ENCODE data around the gene LHFPL6.

The LHFPL6 gene

GRCh38 chr13:39336207-39336606 is 266.8 kb downstream of the LHFPL6 start:
- TF ChIP-seq REST (IDR thresholded peaks at IDR 0.05; ENCODE audit: insufficient read depth in 1 of 2, low read depth in 2 of 2, low read length in 2 of 2): no peak
- TF ChIP-seq SIN3A (IDR thresholded peaks at IDR 0.05; ENCODE audit: borderline replicate concordance, insufficient read depth, low read length): no peak
- TF ChIP-seq FOXP2 (optimal IDR thresholded peaks at IDR 0.05; ENCODE audit: borderline replicate concordance, extremely low read depth, extremely low read length, insufficient read depth): no peak
- TF ChIP-seq TAF1 (IDR thresholded peaks at IDR 0.05; ENCODE audit: borderline replicate concordance, insufficient read depth, low read length): no peak
- TF ChIP-seq POLR2AphosphoS5 (IDR thresholded peaks at IDR 0.05; ENCODE audit: low read depth, low read length): no peak

- no peak for TF ChIP-seq TAF1 (IDR thresholded peaks at IDR 0.05; ENCODE audit: borderline replicate concordance, insufficient read depth, low read length)
- no peak for TF ChIP-seq FOXP2 (optimal IDR thresholded peaks at IDR 0.05; ENCODE audit: borderline replicate concordance, extremely low read depth, extremely low read length, insufficient read depth)
- TF ChIP-seq REST (IDR thresholded peaks at IDR 0.05; ENCODE audit: insufficient read depth in 1 of 2, low read depth in 2 of 2, low read length in 2 of 2): no peak
- no peak for TF ChIP-seq SIN3A (IDR thresholded peaks at IDR 0.05; ENCODE audit: borderline replicate concordance, insufficient read depth, low read length)
- no peak for TF ChIP-seq POLR2AphosphoS5 (IDR thresholded peaks at IDR 0.05; ENCODE audit: low read depth, low read length)
These were observed 267.3 kb downstream of the LHFPL6 start for GRCh38 chr13:39335721-39336120.

DNA sequence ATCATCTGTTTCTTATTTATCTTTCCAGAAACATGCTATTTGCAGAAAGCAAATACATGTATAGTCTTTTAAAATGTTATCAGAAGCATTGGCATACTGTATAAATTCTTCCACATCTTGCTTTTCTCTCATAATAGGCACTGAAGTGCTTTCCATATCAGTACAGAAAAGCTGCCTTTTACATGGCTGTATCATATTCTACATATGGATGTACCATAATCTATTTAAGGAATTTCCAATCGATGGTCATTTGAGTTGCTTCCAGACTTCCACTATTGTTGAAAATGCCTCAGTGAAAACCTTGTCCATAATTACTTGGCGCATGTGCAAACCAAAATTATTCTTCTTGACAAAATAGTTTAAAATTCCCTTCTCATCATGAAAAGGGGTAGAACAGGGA is 272.5 kb downstream of the LHFPL6 start:
- TF ChIP-seq REST (IDR thresholded peaks at IDR 0.05; ENCODE audit: insufficient read depth in 1 of 2, low read depth in 2 of 2, low read length in 2 of 2) (no peak), POLR2AphosphoS5 (IDR thresholded peaks at IDR 0.05; ENCODE audit: low read depth, low read length) (no peak), SIN3A (IDR thresholded peaks at IDR 0.05; ENCODE audit: borderline replicate concordance, insufficient read depth, low read length) (no peak), TAF1 (IDR thresholded peaks at IDR 0.05; ENCODE audit: borderline replicate concordance, insufficient read depth, low read length) (no peak), FOXP2 (optimal IDR thresholded peaks at IDR 0.05; ENCODE audit: borderline replicate concordance, extremely low read depth, extremely low read length, insufficient read depth) (no peak)

GRCh38 chr13:39329182-39329639 is 273.8 kb downstream of the LHFPL6 start:
- TF ChIP-seq FOXP2 (optimal IDR thresholded peaks at IDR 0.05; ENCODE audit: borderline replicate concordance, extremely low read depth, extremely low read length, insufficient read depth): no peak
- TF ChIP-seq SIN3A (IDR thresholded peaks at IDR 0.05; ENCODE audit: borderline replicate concordance, insufficient read depth, low read length): no peak
- no peak for TF ChIP-seq TAF1 (IDR thresholded peaks at IDR 0.05; ENCODE audit: borderline replicate concordance, insufficient read depth, low read length)

DNA sequence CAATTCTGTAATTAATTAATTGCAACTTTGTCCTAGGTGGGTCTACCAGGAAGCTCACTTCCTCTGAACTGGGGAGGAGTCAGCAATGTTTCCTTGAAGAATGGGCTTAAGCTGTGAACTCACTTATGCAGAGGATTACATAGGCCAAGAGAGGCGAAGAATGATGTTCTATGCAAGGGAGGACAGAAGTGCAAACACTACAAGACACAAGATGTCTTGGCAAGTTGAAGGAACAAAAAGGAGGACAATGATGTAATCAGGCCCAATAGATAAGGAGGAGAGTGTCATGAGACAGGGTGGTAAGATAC is 275.9 kb downstream of the LHFPL6 start:
- TF ChIP-seq REST (IDR thresholded peaks at IDR 0.05; ENCODE audit: insufficient read depth in 1 of 2, low read depth in 2 of 2, low read length in 2 of 2) (no peak), TAF1 (IDR thresholded peaks at IDR 0.05; ENCODE audit: borderline replicate concordance, insufficient read depth, low read length) (no peak)
